GM12801 (cell line): Measurements from ENCODE around the gene CDCA3.

Experiments
- TF ChIP-seq, protein P1 (sequence below): IDR thresholded peaks from one replicate; pipeline ENCODE4 v1.5.1; 2011; ENCODE audit warnings: control low read depth; ENCODE audit not compliant: insufficient read length; ENCODE audit errors: extremely low read depth

CDCA3 gene

DNA sequence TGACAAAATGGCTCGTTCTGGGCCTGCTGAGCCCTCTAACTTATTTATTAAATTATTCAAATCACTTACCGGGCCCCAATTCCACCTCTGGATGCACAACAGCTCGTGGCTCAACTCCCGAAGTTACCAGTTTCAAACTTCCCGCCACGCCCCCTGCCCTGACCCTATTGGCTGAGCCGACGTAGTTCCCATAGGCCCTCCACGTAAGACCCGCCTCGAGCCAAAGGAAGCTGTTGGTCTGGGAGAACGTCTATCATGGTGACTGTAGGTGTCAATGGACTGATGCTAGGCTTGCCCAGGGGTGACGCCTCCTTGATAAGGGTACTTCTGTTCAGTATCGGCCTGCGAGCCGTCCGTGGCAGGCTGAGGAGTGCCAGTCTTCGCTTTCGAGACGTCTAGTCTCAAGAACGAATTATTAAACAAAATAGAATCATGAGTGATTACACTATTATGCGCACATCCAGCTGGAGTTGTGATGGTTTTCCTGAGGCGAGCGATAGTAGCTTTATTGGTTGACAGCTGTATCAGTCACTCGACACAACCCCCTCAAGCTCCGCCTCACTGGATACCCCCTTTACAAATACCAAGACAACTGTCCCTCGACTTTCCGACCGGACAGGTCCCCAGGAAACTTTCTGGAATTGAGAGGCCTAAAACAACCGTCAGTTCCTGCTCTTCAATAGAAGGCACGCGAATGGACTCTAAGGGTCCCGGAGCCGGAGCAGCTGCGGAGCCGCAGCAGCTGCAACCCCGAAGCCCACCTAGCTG lies at the start of gene CDCA3:
Gene CDCA3, minus strand, starts transcription at position 134 of the 768 bp plus-strand sequence. CDS start 334 bp downstream, outside the sequence.
- TF ChIP-seq, protein P1, sequence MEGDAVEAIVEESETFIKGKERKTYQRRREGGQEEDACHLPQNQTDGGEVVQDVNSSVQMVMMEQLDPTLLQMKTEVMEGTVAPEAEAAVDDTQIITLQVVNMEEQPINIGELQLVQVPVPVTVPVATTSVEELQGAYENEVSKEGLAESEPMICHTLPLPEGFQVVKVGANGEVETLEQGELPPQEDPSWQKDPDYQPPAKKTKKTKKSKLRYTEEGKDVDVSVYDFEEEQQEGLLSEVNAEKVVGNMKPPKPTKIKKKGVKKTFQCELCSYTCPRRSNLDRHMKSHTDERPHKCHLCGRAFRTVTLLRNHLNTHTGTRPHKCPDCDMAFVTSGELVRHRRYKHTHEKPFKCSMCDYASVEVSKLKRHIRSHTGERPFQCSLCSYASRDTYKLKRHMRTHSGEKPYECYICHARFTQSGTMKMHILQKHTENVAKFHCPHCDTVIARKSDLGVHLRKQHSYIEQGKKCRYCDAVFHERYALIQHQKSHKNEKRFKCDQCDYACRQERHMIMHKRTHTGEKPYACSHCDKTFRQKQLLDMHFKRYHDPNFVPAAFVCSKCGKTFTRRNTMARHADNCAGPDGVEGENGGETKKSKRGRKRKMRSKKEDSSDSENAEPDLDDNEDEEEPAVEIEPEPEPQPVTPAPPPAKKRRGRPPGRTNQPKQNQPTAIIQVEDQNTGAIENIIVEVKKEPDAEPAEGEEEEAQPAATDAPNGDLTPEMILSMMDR: no peak

DNA sequence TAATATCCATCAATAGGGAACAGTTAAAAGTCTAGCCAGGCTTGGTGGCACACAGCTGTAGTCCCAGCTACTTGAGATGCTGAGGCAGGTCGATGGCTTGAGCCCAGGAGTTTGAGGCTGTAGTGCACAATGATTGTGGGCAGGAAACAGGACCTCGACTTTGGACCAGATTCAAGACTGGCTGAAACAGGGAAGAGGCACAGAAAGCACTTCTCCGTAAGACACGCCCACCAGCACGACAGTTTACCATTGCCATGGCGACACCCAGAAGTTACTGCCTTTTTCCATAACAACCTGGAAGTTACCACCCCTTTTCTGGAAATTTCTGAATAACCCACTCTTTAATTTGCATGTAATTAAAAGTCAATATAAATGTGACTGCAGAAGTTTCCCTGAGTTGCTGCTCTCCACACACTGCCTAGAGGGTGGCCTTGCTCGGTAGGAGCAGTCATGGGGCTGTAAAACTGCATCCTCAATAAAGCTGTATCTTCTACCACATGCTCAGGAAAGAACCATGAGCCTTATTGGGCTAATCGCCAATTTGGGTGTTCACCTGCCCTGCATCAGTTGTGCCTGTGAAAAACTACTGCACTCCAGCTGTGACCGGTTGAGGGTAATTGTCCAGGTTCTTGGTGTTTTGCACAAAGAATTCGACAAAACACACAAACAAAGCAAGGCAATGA lies 48.9 kb upstream of the CDCA3 start:
- TF ChIP-seq, protein P1: no peak

DNA sequence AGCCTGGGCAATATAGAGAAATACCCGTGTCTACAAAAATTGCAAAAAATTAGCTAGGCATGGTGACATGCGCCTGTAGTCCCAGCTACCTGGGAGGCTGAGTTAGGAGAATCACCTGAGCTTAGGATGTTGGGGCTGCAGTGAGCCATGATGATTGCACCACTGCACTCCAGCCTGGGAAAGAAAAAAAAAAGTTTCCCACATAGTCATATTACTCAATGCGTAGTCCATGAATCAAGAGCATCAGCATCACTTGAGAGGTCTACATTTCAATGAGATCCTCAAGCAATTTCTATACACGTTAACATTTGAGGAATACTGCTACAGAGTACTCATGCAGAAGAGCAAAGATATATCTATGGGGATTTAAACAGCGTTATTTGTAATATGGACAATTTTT lies 48.3 kb upstream of the CDCA3 start:
- TF ChIP-seq, protein P1: no peak

DNA sequence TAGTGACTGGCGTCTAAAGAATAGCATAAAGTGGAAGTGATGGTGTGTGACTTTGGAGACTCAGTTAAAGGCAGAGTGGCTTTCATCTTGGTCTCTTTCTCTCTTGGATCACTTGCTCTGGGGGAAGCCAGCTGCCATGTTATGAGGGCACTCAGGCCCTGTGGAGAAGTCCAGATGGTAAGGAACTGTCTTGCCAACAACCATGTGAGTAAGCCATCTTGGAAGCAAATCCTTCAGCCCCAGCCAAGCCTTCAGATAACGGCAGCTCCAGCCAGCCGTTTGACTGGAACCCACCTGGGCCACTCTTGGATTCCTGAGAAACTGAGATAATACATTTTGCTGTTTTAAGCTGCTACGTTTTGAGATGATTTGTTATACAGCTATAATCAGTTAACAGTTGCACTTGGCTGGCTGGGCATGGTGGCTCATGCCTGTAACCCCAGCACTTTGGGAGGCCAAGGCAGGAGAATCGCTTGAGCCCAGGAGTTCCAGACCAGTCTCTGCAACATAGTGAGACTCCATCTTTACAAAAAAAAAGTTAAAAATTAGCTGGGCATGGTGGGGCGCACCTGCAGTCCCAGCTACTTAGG lies 45.9 kb upstream of the CDCA3 start:
- TF ChIP-seq, protein P1: no peak

DNA sequence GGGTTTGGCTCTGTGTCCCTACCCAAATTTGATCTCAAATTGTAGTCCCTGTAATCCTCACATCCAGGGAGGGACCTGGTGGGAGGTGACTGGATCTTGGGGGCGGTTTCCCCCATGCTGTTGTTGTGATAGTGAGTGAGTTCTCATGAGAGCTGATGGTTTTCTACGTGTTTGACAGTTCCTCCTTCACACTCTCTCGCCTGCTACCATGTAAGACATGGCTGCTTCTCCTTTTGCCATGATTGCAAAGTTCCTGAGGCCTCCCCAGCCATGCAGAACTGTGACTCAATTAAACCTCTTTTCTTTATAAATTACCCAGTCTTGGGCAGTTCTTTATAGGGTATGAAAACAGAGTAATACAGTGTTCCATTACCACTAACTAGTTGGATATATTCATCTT lies 43.2 kb upstream of the CDCA3 start:
- TF ChIP-seq, protein P1: no peak

DNA sequence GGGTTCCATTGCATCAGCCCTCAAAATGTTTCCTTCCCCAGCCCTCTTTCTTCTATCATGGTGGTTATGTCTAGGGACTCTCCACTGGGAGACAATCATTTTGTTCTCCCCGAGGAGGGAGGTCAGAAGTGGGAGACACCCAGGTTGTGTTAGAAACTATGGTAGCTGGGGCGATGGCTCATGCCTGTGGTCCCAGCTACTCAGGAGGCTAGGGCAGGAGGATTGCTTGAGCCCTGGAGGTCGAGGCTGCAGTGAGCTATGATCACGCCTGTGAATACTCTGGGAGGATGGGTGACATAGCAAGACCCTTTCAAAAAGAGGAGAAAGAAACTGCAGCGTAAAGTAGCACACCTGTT lies 40.5 kb upstream of the CDCA3 start:
- TF ChIP-seq, protein P1: no peak

DNA sequence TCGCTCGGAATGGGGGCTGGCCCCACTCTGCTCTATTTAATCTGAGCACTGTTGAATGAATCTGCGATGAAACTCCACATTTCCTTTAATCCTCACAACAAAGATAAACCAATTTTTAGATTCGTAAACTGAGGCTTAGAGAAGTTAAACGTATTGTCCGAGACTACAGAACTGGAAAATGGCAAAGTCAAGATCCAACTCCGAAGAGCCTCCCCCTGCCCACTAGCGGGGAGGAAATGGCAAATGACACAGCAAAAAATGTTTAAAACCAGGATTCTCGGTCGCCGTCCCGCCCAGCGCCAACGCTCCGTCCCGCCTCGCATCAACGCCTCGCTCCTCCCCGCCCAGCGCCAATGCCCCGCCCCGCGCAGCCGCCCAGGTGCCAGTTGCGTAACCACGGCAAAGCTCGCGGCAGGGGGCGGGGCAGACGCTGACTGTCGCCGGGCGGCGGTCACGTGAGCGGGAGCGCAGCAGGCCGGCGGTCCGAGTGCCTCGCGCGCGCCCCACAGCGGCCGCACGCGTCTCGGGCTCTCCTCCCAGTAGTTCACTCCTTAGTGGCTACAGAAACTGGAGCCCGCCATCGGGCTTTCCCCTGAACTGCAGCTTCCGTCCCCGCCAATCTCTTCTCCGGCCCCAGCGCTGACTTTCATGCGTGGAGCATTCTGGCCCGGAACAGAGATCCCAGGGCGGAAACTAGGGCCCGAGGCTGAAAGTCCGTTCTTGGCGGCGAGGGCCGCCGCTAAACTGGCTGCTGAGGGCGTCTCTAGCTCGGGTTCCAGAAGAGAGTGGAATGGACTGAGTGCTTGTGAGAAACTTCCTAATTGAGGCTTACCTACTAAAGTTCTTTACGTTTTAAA lies 39.9 kb upstream of the CDCA3 start:
- TF ChIP-seq, protein P1: no peak
